OCI-LY3 (cell line): Measurements from ENCODE around the gene EOLA1.

Source experiments
- CTCF ChIP-seq: fragments of 200-600, 300-600 bp; sonication (generic); IDR thresholded peaks from 2 replicates; pipeline ENCODE4 v1.5.1; 2014; ENCODE audit warnings: antibody characterized with exemption, low read length, low read depth
- EZH2phosphoT487 ChIP-seq: fragments of 200-600 bp; shearing (Covaris generic); IDR thresholded peaks from 2 replicates; pipeline ENCODE4 v1.6.1; 2018; ENCODE audit warnings: antibody characterized with exemption, mixed run types, low read depth

GRCh38 chrX:149510386-149510785, 30.4 kb upstream of the EOLA1 start:
- peak; percentile 50 for TF ChIP-seq CTCF
- TF ChIP-seq EZH2phosphoT487, result no peak
